ENCODE data around the gene FHOD3.

GRCh38 chr18:36314754-36315153 is 17.2 kb downstream of the FHOD3 start:
- TF ChIP-seq CTCF (IDR thresholded peaks at IDR 0.05) (no peak), POLR2A (IDR thresholded peaks at IDR 0.05) (no peak)

Data from uterus (tissue), 2 donors.